ENCODE results near the gene MGAT5. TPM values are rescaled to one million over a fixed set of nuclear protein-coding genes. Genes with fewer than 3 reads are reported as not detected.

The MGAT5 gene
- total RNA-seq, 1 experiment from 2014 or later, result 34.0 TPM

DNA sequence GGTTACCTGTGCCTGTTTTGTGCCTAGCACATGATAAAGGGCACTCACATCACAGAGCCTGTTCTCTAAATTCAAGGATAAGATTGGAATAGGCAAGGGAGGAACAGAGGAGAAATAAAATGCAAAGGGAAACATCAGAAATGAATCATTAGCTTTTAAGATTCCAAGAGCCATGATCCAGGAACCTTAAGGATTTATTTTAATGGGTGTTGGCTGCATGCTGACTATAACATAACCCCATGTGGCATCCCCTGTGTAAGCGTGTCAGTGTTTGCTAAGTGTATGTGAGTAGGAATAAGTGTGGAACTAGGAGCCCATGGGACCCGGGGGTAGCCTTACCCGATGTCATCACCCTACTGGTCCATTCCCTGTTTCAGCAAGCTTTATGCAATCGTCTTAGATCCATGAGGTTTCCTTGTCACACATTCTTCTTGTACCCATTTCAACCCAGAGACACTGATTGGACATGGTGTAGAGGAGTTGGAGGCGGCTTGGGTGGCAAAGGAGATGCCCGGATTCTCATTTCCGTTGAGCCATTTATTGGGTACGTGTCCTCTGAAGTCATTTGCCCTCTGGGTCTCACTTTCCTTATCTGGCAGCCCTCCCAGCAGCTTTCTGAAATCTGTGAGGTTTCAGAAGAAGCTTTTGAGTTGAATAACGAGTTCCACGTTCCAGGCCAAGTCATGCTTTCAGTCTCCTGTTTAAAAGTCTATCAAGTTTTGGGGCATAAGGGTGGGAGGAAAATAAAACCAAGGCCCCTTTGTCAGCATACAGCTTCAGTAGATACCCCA lies 117.0 kb downstream of the MGAT5 start:
- intact Hi-C loops (cut with micrococcal nuclease), result no loop called here
- Histone ChIP-seq H3K9ac (ENCODE audit: low read length) (no peak overlapping the region), H3K27me3 (ENCODE audit: insufficient read depth, low read length) (no peaks in the 10 kb centered on the region), H4K20me1 (ENCODE audit: insufficient read depth) (no peaks in the 10 kb centered on the region), H3K9me2 (ENCODE audit: insufficient read depth) (no peaks in the 10 kb centered on the region), H3K36me3 (ENCODE audit: control insufficient read depth in 1 of 2, insufficient read depth in 2 of 2, low read length in 2 of 2) (no peaks in the 10 kb centered on the region), H2AFZ (ENCODE audit: low read depth, low read length, poor library complexity, severe bottlenecking) (no peak overlapping the region), H3K27ac (ENCODE audit: low read depth, low read length) (no peak overlapping the region), H3K4me2 (ENCODE audit: low read length) (no peak overlapping the region), H3K9me3 (ENCODE audit: control insufficient read depth in 1 of 2, insufficient read depth in 1 of 2, low read depth in 1 of 2, low read length in 2 of 2) (no peaks in the 10 kb centered on the region), H3K4me1 (ENCODE audit: control insufficient read depth in 1 of 2, insufficient read depth in 2 of 2, low read length in 2 of 2) (no peaks in the 10 kb centered on the region; a peak in 1 of 4 replicates), H3K4me3 (replicated peaks in 1 of 2; ENCODE audit: low read depth in 1 of 2, low read length in 2 of 2) (no peak overlapping the region), H3K79me2 (ENCODE audit: insufficient read depth, low read length) (no peaks in the 10 kb centered on the region)
- no peak for TF ChIP-seq EGR1 (IDR thresholded peaks at IDR 0.05; ENCODE audit: low read depth)
- BruUV-seq (replicated peaks), result no TSS peak
- ChIA-PET CTCF (no interaction called here), RAD21 (ENCODE audit: low non-redundant PET in 1 of 2, low total read pairs in 2 of 2, uncharacterized antibody in 2 of 2, unreplicated experiment in 2 of 2) (no interaction called here), POLR2A (no interaction called here)
- no peak for DNase-seq (ENCODE audit: low read depth, low spot score)
- no peak for ATAC-seq

DNA sequence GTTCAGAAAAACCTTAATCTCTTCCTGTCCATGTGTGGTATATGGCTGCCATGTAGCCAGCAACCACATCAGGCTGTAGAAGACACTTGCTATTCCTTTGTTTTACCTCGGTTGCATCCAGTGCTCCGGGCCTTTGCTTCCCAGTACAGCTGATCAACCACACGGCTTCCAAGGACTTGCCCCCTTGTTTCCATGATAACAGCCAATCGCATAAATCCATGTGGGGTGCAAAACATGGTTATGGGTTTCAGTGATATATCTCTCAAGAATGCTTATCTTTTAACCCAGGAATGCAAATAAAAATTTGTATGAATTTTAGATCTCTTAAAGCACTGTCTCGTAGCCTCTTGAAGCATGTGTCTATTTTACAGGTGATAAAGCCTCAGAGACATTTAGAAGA lies 118.3 kb downstream of the MGAT5 start:
- no peaks in the 10 kb centered on the region; a peak in 1 of 4 replicates for H3K4me1 ChIP-seq (ENCODE audit: control insufficient read depth in 1 of 2, insufficient read depth in 2 of 2, low read length in 2 of 2)
- no peaks in the 10 kb centered on the region for H3K27me3 ChIP-seq (ENCODE audit: insufficient read depth, low read length)
- ChIA-PET POLR2A (no interaction called here), RAD21 (ENCODE audit: low non-redundant PET in 1 of 2, low total read pairs in 2 of 2, uncharacterized antibody in 2 of 2, unreplicated experiment in 2 of 2) (no interaction called here), CTCF (no interaction called here)
- H2AFZ ChIP-seq (ENCODE audit: low read depth, low read length, poor library complexity, severe bottlenecking), result no peak overlapping the region
- no peak overlapping the region for H3K4me3 ChIP-seq (replicated peaks in 1 of 2; ENCODE audit: low read depth in 1 of 2, low read length in 2 of 2)
- H3K9me2 ChIP-seq (ENCODE audit: insufficient read depth), result no peaks in the 10 kb centered on the region
- H3K79me2 ChIP-seq (ENCODE audit: insufficient read depth, low read length), result no peaks in the 10 kb centered on the region
- no peak overlapping the region for H3K9ac ChIP-seq (ENCODE audit: low read length)
- ATAC-seq, result no peak
- no peak overlapping the region for H3K27ac ChIP-seq (ENCODE audit: low read depth, low read length)
- TF ChIP-seq POLR2AphosphoS5 (IDR thresholded peaks at IDR 0.05; ENCODE audit: low read depth, low read length) (no peak), JUND (IDR thresholded peaks at IDR 0.05) (no peak), MAX (IDR thresholded peaks at IDR 0.05) (no peak), REST (IDR thresholded peaks at IDR 0.05; ENCODE audit: low read depth) (no peak), CEBPB (IDR thresholded peaks at IDR 0.05; ENCODE audit: low read depth) (no peak), CTCF (IDR thresholded peaks at IDR 0.05 in 2 of 3, conservative IDR thresholded peaks at IDR 0.05 in 1 of 3; ENCODE audit: borderline replicate concordance in 1 of 3, insufficient read depth in 1 of 3, low read depth in 2 of 3, low read length in 2 of 3) (no peak), ZFX (IDR thresholded peaks at IDR 0.05) (no peak), EZH2phosphoT487 (IDR thresholded peaks at IDR 0.05; ENCODE audit: borderline replicate concordance) (no peak), POLR2A (IDR thresholded peaks at IDR 0.05; ENCODE audit: borderline replicate concordance, extremely low read depth, insufficient read depth, insufficient read length) (no peak), RAD21 (IDR thresholded peaks at IDR 0.05; ENCODE audit: low read depth) (no peak), ZNF274 (IDR thresholded peaks at IDR 0.05; ENCODE audit: low read depth, low read length) (no peak), SP1 (IDR thresholded peaks at IDR 0.05; ENCODE audit: low read depth) (no peak)
- no peak for DNase-seq (ENCODE audit: low read depth, low spot score)
- intact Hi-C loops (cut with micrococcal nuclease), result no loop called here
- H3K9me3 ChIP-seq (ENCODE audit: control insufficient read depth in 1 of 2, insufficient read depth in 1 of 2, low read depth in 1 of 2, low read length in 2 of 2), result no peaks in the 10 kb centered on the region
- H4K20me1 ChIP-seq (ENCODE audit: insufficient read depth), result no peaks in the 10 kb centered on the region
- H3K36me3 ChIP-seq (ENCODE audit: control insufficient read depth in 1 of 2, insufficient read depth in 2 of 2, low read length in 2 of 2), result no peaks in the 10 kb centered on the region
- no peak overlapping the region for H3K4me2 ChIP-seq (ENCODE audit: low read length)
- no TSS peak for BruUV-seq (replicated peaks)

All from HCT116 (cell line).